PFSK-1 (cell line): Measurements from ENCODE around the gene UTP3.

Experiments used
- FOXP2 ChIP-seq: optimal IDR thresholded peaks from 2 replicates; pipeline ENCODE3; 2011; ENCODE audit warnings: borderline replicate concordance, control low read depth, inconsistent platforms; ENCODE audit not compliant: insufficient read depth; ENCODE audit errors: extremely low read length, extremely low read depth
- POLR2AphosphoS5 ChIP-seq: IDR thresholded peaks from 2 replicates; pipeline ENCODE4 v1.6.1; 2012; ENCODE audit warnings: low read depth, mild to moderate bottlenecking, control low read depth, low read length, moderate library complexity
- SIN3A ChIP-seq: IDR thresholded peaks from 2 replicates; pipeline ENCODE4 v1.6.1; 2012; ENCODE audit warnings: mild to moderate bottlenecking, low read length, moderate library complexity, borderline replicate concordance; ENCODE audit not compliant: insufficient read depth
- TAF1 ChIP-seq: IDR thresholded peaks from 2 replicates; pipeline ENCODE4 v1.6.1; 2012; ENCODE audit warnings: low read length, control low read depth, borderline replicate concordance; ENCODE audit not compliant: insufficient read depth
- TF ChIP-seq, protein P1 (sequence below), 2 experiments: IDR thresholded peaks; 2 replicates each; pipeline versions ENCODE4 v1.6.1 to v1.8.0; 2011 to 2012; ENCODE audit warnings: low read depth in 2 of 2, low read length in 2 of 2, control low read depth in 1 of 2, inconsistent platforms in 1 of 2, mild to moderate bottlenecking in 1 of 2, moderate library complexity in 1 of 2; ENCODE audit not compliant: insufficient read depth in 1 of 2

The UTP3 gene

DNA sequence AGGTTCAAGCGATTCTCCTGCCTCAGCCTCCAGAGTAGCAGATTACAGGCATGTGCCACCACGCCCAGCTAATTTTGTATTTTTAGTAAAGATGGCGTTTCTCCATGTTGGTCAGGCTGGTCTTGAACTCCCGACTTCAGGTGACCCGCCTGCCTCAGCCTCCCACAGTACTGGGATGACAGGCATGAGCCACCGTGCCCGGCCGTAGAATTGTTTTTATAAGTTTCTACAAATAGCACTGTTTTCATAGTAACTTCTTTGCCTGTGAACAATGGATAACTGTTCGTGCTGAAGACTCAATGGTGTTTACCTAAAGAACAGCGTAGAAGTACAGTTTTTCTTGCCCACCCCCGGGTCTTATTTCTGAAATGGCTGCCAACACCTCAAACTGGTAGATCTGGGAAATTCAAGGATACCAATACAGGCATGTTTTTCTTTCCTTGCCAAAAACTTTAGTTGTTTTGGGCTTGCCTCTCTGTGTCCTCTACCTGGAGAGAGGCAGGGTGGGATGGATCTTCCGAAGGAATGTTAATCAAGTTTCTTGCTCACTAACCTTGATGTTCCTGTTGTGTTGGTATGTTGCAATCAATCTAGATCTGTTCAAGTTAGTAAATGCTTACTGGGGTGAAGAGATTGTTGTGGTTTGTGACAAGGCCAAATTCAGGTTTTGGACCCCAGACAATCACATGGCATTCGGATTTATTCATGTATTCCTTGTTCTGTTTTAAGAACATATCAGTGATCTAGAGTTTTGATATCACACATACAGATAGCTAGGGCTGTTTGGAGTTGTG, 30.7 kb downstream of the UTP3 start:
- TF ChIP-seq, protein P1, sequence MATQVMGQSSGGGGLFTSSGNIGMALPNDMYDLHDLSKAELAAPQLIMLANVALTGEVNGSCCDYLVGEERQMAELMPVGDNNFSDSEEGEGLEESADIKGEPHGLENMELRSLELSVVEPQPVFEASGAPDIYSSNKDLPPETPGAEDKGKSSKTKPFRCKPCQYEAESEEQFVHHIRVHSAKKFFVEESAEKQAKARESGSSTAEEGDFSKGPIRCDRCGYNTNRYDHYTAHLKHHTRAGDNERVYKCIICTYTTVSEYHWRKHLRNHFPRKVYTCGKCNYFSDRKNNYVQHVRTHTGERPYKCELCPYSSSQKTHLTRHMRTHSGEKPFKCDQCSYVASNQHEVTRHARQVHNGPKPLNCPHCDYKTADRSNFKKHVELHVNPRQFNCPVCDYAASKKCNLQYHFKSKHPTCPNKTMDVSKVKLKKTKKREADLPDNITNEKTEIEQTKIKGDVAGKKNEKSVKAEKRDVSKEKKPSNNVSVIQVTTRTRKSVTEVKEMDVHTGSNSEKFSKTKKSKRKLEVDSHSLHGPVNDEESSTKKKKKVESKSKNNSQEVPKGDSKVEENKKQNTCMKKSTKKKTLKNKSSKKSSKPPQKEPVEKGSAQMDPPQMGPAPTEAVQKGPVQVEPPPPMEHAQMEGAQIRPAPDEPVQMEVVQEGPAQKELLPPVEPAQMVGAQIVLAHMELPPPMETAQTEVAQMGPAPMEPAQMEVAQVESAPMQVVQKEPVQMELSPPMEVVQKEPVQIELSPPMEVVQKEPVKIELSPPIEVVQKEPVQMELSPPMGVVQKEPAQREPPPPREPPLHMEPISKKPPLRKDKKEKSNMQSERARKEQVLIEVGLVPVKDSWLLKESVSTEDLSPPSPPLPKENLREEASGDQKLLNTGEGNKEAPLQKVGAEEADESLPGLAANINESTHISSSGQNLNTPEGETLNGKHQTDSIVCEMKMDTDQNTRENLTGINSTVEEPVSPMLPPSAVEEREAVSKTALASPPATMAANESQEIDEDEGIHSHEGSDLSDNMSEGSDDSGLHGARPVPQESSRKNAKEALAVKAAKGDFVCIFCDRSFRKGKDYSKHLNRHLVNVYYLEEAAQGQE (IDR thresholded peaks at IDR 0.05; ENCODE audit: insufficient read depth in 1 of 2, low read depth in 2 of 2, low read length in 2 of 2): no peak
- TF ChIP-seq FOXP2: no peak
- TF ChIP-seq SIN3A: no peak
- TF ChIP-seq POLR2AphosphoS5: no peak
- TF ChIP-seq TAF1: no peak

DNA sequence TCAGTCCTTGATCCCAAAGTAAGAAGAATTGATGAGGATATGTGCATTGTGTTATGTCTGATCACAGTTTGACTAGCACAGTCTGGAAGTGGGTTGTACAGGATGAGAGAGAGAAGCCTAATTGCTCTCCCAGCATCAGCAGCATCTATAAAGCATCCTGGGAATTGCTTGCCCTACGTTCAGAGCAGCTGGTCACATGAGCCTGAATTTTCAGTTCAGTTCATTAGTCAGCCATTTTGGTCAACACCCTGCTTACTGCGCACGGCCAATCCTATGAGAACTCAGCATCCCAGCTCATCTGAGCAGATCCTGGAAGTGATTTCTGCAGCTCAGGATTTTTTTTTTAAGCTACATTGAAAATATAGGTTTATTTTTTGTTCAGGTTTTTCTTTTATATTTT, 33.4 kb downstream of the UTP3 start, which contains the start of gene RUFY3:
TSS of gene RUFY3 (plus strand) at position 218 of the 400 bp plus-strand sequence. CDS start 610 bp downstream, outside the sequence.
- TF ChIP-seq SIN3A: no peak
- TF ChIP-seq TAF1: no peak
- TF ChIP-seq, protein P1 (IDR thresholded peaks at IDR 0.05; ENCODE audit: insufficient read depth in 1 of 2, low read depth in 2 of 2, low read length in 2 of 2): no peak
- no peak; the same call in 1 of the 2 replicates for TF ChIP-seq POLR2AphosphoS5

DNA sequence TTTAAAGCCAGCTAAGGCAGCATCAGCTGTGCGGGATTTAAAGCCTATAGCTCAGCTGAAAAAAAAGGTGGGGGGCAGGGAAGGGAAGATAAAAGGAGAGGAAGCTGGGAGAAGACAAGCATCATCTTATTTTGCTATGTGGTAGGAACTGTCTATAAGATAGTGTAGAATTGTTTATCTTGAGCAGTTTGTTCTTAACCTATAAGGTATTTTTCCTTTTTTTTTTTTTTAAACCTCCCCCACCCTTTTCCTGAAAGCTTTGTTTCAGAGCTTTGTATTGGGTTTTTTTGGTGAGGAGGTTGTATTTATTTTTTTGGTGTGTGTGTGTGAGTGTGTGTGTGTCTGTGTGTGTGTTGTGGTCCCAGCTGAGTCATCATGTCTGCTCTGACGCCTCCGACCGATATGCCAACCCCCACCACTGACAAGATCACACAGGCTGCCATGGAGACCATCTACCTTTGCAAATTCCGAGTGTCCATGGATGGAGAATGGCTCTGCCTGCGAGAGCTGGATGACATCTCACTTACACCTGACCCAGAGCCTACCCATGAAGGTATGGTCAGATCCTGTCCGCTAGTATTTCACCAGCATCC, 34.0 kb downstream of the UTP3 start:
- no peak for TF ChIP-seq POLR2AphosphoS5
- no peak for TF ChIP-seq FOXP2

DNA sequence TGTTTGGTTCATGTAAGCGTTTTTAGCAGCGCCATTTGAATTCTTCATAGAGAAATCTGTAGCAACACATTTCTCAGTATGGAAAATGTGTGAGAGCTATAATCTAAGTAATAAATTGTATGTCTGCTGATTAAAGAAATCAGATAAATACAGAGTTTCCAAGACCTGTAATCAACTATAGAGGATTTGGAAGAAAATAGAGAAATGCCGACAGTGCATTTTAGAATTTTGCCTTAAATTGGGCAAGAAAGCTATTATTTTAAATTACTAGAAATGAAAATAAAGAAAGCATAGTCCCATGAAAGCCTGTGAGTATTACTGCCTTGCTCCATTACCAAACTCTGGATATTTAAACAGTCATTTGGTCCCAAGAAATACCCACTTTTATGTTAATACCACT, 36.1 kb downstream of the UTP3 start:
- no peak for TF ChIP-seq TAF1
- no peak for TF ChIP-seq FOXP2
- TF ChIP-seq, protein P1 (IDR thresholded peaks at IDR 0.05; ENCODE audit: insufficient read depth in 1 of 2, low read depth in 2 of 2, low read length in 2 of 2): no peak
- TF ChIP-seq SIN3A: no peak
- no peak for TF ChIP-seq POLR2AphosphoS5

DNA sequence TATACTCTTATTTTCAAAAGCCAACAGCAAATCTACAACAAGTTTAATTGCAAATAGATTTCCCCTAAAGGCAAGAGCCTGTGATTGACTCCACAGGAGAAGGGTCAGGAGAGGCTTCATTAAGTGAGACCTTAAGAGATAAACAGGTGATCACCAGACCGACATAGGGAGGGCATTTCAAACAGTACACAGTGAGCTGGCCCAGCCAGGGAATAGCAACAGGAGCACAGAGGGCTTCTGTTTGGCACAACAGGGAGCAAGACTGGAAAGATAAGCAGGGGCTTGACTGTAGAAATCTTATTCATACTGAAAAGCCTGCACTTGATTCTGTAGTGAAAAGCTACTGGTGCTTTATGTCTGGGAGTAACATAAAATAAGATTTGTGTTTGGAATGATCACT, 37.3 kb downstream of the UTP3 start:
- TF ChIP-seq FOXP2 (no peak), POLR2AphosphoS5 (no peak), TAF1 (no peak), SIN3A (no peak)
- TF ChIP-seq, protein P1 (IDR thresholded peaks at IDR 0.05; ENCODE audit: insufficient read depth in 1 of 2, low read depth in 2 of 2, low read length in 2 of 2): no peak
